ENCODE measurements around the gene OARD1. TPM values are rescaled to one million over a fixed set of nuclear protein-coding genes. Genes with fewer than 3 reads are reported as not detected.

Gene OARD1
- total and polyA plus RNA-seq, 10 of the 15 experiments (the other 5 are each of a cell fraction or from before 2014, with no cell fraction given), result 19.0 to 63.5 (median 43.6) TPM

DNA sequence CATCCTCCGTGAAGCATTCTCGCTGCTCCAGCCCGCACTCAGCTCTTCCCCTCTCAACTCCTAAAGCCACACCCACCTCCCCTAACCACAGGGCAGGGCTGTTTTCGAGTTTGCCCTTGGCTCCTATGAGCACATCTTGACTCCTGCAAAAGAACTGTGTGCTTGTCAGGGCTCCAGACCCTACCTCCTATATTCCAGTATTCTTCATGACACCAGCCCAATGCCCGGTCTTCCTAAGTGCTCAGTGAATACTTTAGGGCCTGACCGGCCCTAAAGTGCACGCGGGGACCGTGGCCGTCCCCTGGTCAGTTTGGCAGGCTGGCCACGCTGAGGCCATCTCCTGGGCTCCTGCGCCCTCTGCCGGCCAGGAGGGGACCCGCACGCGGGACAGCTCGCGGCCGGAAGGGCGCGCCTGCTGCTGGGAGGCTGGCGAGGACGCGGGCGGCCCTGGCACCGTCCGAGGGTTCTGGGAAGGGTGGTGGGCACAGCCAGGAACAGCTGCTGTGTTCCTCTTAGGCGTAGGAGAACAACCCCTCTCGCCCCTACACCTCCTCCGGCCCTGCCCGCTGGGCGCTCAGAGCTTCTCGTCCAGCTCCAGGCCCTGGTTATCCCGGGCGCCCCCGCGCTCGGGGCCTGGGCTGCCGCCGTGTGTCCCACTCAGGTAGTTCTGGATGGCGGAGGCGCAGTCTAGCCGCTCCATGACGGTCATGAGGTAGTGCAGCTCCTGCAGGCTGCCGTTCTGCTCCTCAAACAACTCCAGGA is 44.2 kb downstream of the OARD1 start:
- no peak for FAIRE-seq
- under 1% methylated on average over 45 of the region's 45 CpGs for WGBS (ENCODE audit: insufficient coverage, insufficient replicate concordance, low lambda C conversion rate, missing lambda C conversion rate)
- RAD21 ChIA-PET (ENCODE audit: unreplicated experiment), result interaction anchor here (0.7 to 1.3 kb wide), 7 partner anchors 10 to 1162 kb away, joined by 3 to 6 read pairs (median 4); partner anchors contain the start of gene TREML2
- DNase-seq (ENCODE audit: low read depth, low spot score), result peak; percentile 30
- Histone ChIP-seq H3K79me2 (ENCODE audit: control insufficient read depth, insufficient read depth, low read length) (no peaks in the 10 kb centered on the region), H3K9ac (ENCODE audit: control insufficient read depth, insufficient read depth, low read length) (peak overlapping the region; percentile 64), H3K4me2 (ENCODE audit: control insufficient read depth, insufficient read depth) (peak overlapping the region; percentile 94), H3K4me3 (peak overlapping the region; percentile 38; the same call in 1 of the 2 replicates), H4K20me1 (ENCODE audit: control insufficient read depth, insufficient read depth) (no peaks in the 10 kb centered on the region; the same call in 1 of the 2 replicates), H2AFZ (ENCODE audit: control insufficient read depth, low read depth, low read length) (peak overlapping the region; percentile 91), H3K4me1 (ENCODE audit: control insufficient read depth, insufficient read depth, low read length) (peaks cover 8% of the 10 kb centered on the region), H3K27ac (ENCODE audit: control insufficient read depth, insufficient read depth) (peak overlapping the region; percentile 29; the same call in 1 of the 2 replicates), H3K36me3 (ENCODE audit: control insufficient read depth in 2 of 2, insufficient read depth in 2 of 2, low read length in 1 of 2) (no peaks in the 10 kb centered on the region), H3K9me3 (replicated peaks; ENCODE audit: control insufficient read depth, insufficient read depth, low read length) (no peaks in the 10 kb centered on the region), H3K27me3 (replicated peaks in 1 of 2; ENCODE audit: control insufficient read depth in 2 of 2, insufficient read depth in 2 of 2, low read length in 1 of 2) (no peaks in the 10 kb centered on the region)
- in situ Hi-C loops (cut with MboI) (no loop called here), intact Hi-C loops (cut with micrococcal nuclease; ENCODE audit: unreplicated experiment) (loop anchor here (1.0 kb wide), 1 partner anchor 22 kb away; no protein-coding TSS in a partner anchor)
- SMC1A ChIA-PET (ENCODE audit: uncharacterized antibody, unreplicated experiment), result interaction anchor here (0.9 to 3.8 kb wide), 7 partner anchors 9 to 47 kb away, joined by 3 to 13 read pairs (median 6); partner anchors contain the start of gene UNC5CL
- CTCF ChIA-PET, result interaction anchor here (0.7 to 5.2 kb wide), 22 partner anchors 9 to 1679 kb away, joined by 3 to 57 read pairs (median 6); partner anchors contain the start of gene UNC5CL
- no TSS peak for BruUV-seq (replicated peaks)
- POLR2A ChIA-PET, result interaction anchor here (1.1 kb wide), 1 partner anchor 43 kb away, joined by 5 read pairs; no protein-coding TSS in a partner anchor
- ATAC-seq, result peak; percentile 97
- TF ChIP-seq SMAD5 (IDR thresholded peaks at IDR 0.05; ENCODE audit: low read depth), result no peak
- no peak for TF ChIP-seq ZNF622 (IDR thresholded peaks at IDR 0.05)
- no peak for TF ChIP-seq SUZ12 (IDR thresholded peaks at IDR 0.05; ENCODE audit: unreplicated experiment)
- no peak; the same call in none of the 2 replicates for TF ChIP-seq ZNF207 (IDR thresholded peaks at IDR 0.05; ENCODE audit: borderline replicate concordance)
- no peak for TF ChIP-seq EZH2 (IDR thresholded peaks at IDR 0.05; ENCODE audit: borderline replicate concordance, control insufficient read depth, low read depth, low read length)
- no peak for TF ChIP-seq ZNF274 (IDR thresholded peaks at IDR 0.05; ENCODE audit: insufficient read depth, insufficient read length)
- TF ChIP-seq, protein P1, sequence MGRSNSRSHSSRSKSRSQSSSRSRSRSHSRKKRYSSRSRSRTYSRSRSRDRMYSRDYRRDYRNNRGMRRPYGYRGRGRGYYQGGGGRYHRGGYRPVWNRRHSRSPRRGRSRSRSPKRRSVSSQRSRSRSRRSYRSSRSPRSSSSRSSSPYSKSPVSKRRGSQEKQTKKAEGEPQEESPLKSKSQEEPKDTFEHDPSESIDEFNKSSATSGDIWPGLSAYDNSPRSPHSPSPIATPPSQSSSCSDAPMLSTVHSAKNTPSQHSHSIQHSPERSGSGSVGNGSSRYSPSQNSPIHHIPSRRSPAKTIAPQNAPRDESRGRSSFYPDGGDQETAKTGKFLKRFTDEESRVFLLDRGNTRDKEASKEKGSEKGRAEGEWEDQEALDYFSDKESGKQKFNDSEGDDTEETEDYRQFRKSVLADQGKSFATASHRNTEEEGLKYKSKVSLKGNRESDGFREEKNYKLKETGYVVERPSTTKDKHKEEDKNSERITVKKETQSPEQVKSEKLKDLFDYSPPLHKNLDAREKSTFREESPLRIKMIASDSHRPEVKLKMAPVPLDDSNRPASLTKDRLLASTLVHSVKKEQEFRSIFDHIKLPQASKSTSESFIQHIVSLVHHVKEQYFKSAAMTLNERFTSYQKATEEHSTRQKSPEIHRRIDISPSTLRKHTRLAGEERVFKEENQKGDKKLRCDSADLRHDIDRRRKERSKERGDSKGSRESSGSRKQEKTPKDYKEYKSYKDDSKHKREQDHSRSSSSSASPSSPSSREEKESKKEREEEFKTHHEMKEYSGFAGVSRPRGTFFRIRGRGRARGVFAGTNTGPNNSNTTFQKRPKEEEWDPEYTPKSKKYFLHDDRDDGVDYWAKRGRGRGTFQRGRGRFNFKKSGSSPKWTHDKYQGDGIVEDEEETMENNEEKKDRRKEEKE (IDR thresholded peaks at IDR 0.05), result no peak
- no peak for TF ChIP-seq CHD1 (IDR thresholded peaks at IDR 0.05; ENCODE audit: low read depth, low read length)
- no peak for TF ChIP-seq ASH2L (IDR thresholded peaks at IDR 0.05; ENCODE audit: borderline replicate concordance, low read depth)
- no peak for TF ChIP-seq SP1 (IDR thresholded peaks at IDR 0.05; ENCODE audit: low read depth, low read length)
- 0 out of 2 replicates have a peak, but pooled peaks have one; percentile 29 for TF ChIP-seq NR2F1 (conservative IDR thresholded peaks at IDR 0.05)
- TF ChIP-seq YBX1 (IDR thresholded peaks at IDR 0.05), result no peak
- no peak for TF ChIP-seq RBBP5 (conservative IDR thresholded peaks at IDR 0.05)
- TF ChIP-seq CEBPB (IDR thresholded peaks at IDR 0.05; ENCODE audit: borderline replicate concordance in 1 of 2, low read depth in 2 of 2, low read length in 2 of 2), result no peak
- no peak for TF ChIP-seq PAX5 (IDR thresholded peaks at IDR 0.05; ENCODE audit: borderline replicate concordance, low read depth, low read length)
- no peak for TF ChIP-seq IKZF2 (IDR thresholded peaks at IDR 0.05)
- no peak for TF ChIP-seq SIX5 (IDR thresholded peaks at IDR 0.05; ENCODE audit: low read depth, low read length, severe bottlenecking)
- TF ChIP-seq NRF1 (conservative IDR thresholded peaks at IDR 0.05; ENCODE audit: low read depth, low read length), result no peak

Data from GM12878 (cell line).